CD14-positive monocyte (primary cell): ENCODE measurements around the gene TMEM212. TPM values are rescaled to one million over a fixed set of nuclear protein-coding genes. Genes with fewer than 3 reads are reported as not detected.

Experiments
- DNase-seq, 3 donors: peaks; one replicate each; pipeline ENCODE4 v3.0.0-alpha.2; 2011 to 2022
- H2AFZ ChIP-seq: 2 replicates; pipeline ENCODE4 v1.6.0; 2012; ENCODE audit warnings: mild to moderate bottlenecking, low read depth, low read length, inconsistent platforms; ENCODE audit not compliant: insufficient read depth, poor library complexity, severe bottlenecking
- H3K27ac ChIP-seq, 2 donors: 1 replicate in 1 of 2; 2 replicates in 1 of 2; pipeline ENCODE4 v1.5.1; 2012 to 2013; ENCODE audit warnings: low read length in 2 of 2, control low read depth in 1 of 2, inconsistent platforms in 1 of 2, low read depth in 1 of 2, mild to moderate bottlenecking in 1 of 2
- H3K27me3 ChIP-seq, 2 donors: one replicate each; pipeline versions ENCODE4 v1.6.0 to v1.6.1; 2011 to 2013; ENCODE audit warnings: low read length in 2 of 2; ENCODE audit not compliant: control insufficient read depth in 2 of 2, insufficient read depth in 2 of 2
- H3K36me3 ChIP-seq, 2 donors: replicated peaks in 1 of 2; 1 replicate in 1 of 2; 2 replicates in 1 of 2; pipeline versions ENCODE4 v1.5.1 to v1.6.1; 2012 to 2013; ENCODE audit warnings: low read length in 2 of 2, control low read depth in 1 of 2, inconsistent platforms in 1 of 2, mild to moderate bottlenecking in 1 of 2; ENCODE audit not compliant: insufficient read depth in 2 of 2, control insufficient read depth in 1 of 2
- H3K4me1 ChIP-seq, 2 donors: 1 replicate in 1 of 2; 2 replicates in 1 of 2; pipeline versions ENCODE4 v1.5.1 to v1.6.1; 2012 to 2013; ENCODE audit warnings: low read length in 2 of 2, control low read depth in 1 of 2, inconsistent platforms in 1 of 2, mild to moderate bottlenecking in 1 of 2, moderate library complexity in 1 of 2; ENCODE audit not compliant: insufficient read depth in 2 of 2, control insufficient read depth in 1 of 2
- H3K4me2 ChIP-seq: replicated peaks from 2 replicates; pipeline ENCODE3; 2012; ENCODE audit warnings: low read length, moderate library complexity, mild to moderate bottlenecking; ENCODE audit not compliant: poor library complexity, severe bottlenecking; ENCODE audit errors: extremely low read depth
- H3K4me3 ChIP-seq, 3 experiments: fragments of 200-600 bp in 1 of 3; sonication (generic) in 1 of 3; replicated peaks in 1 of 3; 1 replicate in 2 of 3; 2 replicates in 1 of 3; pipeline ENCODE4 v1.5.1; 2011 to 2013; ENCODE audit warnings: low read length in 3 of 3, mild to moderate bottlenecking in 3 of 3, control low read depth in 2 of 3, low read depth in 2 of 3, inconsistent platforms in 1 of 3, moderate library complexity in 1 of 3
- H3K79me2 ChIP-seq: 2 replicates; pipeline ENCODE4 v1.6.0; 2012; ENCODE audit warnings: mild to moderate bottlenecking, control low read depth, inconsistent platforms, low read length, moderate library complexity; ENCODE audit not compliant: insufficient read depth
- H3K9ac ChIP-seq: 2 replicates; pipeline ENCODE4 v1.6.0; 2017; ENCODE audit warnings: low read length, mild to moderate bottlenecking; ENCODE audit not compliant: insufficient read depth, poor library complexity, severe bottlenecking
- H3K9me3 ChIP-seq, 2 donors: replicated peaks in 1 of 2; 1 replicate in 1 of 2; 2 replicates in 1 of 2; pipeline versions ENCODE4 v1.5.1 to v1.6.1; 2012 to 2013; ENCODE audit warnings: low read length in 2 of 2, control low read depth in 1 of 2; ENCODE audit not compliant: control insufficient read depth in 1 of 2, insufficient read depth in 1 of 2
- H4K20me1 ChIP-seq: 2 replicates; pipeline ENCODE4 v1.6.0; 2012; ENCODE audit warnings: mild to moderate bottlenecking, low read length, control low read depth, moderate library complexity; ENCODE audit not compliant: insufficient read depth
- H3K27ac Mint-ChIP-seq, 7 donors: one replicate each; pipeline ENCODE4 v1.8.0; 2020; ENCODE audit warnings: mild to moderate bottlenecking in 7 of 7, mixed read lengths in 7 of 7, moderate library complexity in 6 of 7, inconsistent platforms in 2 of 7
- H3K27me3 Mint-ChIP-seq, 3 donors: one replicate each; pipeline ENCODE4 v1.8.0; 2021 to 2022; ENCODE audit warnings: low read depth in 3 of 3, mild to moderate bottlenecking in 3 of 3, mixed read lengths in 3 of 3, moderate library complexity in 3 of 3, inconsistent platforms in 1 of 3
- H3K36me3 Mint-ChIP-seq, 2 donors: one replicate each; pipeline ENCODE4 v1.8.0; 2020; ENCODE audit warnings: mixed read lengths in 2 of 2, inconsistent platforms in 1 of 2, mild to moderate bottlenecking in 1 of 2
- H3K4me1 Mint-ChIP-seq: one replicate; pipeline ENCODE4 v1.8.0; 2020; ENCODE audit warnings: mild to moderate bottlenecking, mixed read lengths
- H3K4me3 Mint-ChIP-seq, 2 donors: one replicate each; pipeline ENCODE4 v1.8.0; 2020; ENCODE audit warnings: mild to moderate bottlenecking in 2 of 2, mixed read lengths in 2 of 2, moderate library complexity in 1 of 2
- H3K9me3 Mint-ChIP-seq, 7 donors: one replicate each; pipeline ENCODE4 v1.8.0; 2020 to 2022; ENCODE audit warnings: mixed read lengths in 7 of 7, mild to moderate bottlenecking in 6 of 7, moderate library complexity in 6 of 7, inconsistent platforms in 2 of 7
- WGBS: methylation state at CpG from one replicate; pipeline ENCODE4 v1.1.5; 2013; ENCODE audit warnings: missing lambda C conversion rate; ENCODE audit not compliant: insufficient coverage; 5-methylcytosine and 5-hydroxymethylcytosine counted together
- intact Hi-C, 2 donors: fragments of 100-400 bp; cut with micrococcal nuclease; formaldehyde crosslinking; loops; one replicate each; pipeline versions ENCODE4 v1.15.0 to v1.15.1; 2023
- polyA plus RNA-seq, 3 donors: library from polyadenylated mRNA; depleted of rRNA in 1 of 3; unstranded in 2 of 3; stranded (reverse) in 1 of 3; fragments of 300-500 nt in 2 of 3; fragments of >200 nt in 1 of 3; fragmentation: Illumina TruSeq in 2 of 3; gene quantifications; 1 replicate in 2 of 3; 2 replicates in 1 of 3; pipeline ENCODE4 v1.2.3, GENCODE V29; 2012 to 2021
- TF ChIP-seq, protein P1 (sequence below): fragments of 200-600 bp; IDR thresholded peaks from one replicate; pipeline ENCODE4 v1.8.0; 2022; ENCODE audit warnings: antibody characterized with exemption, mild to moderate bottlenecking

TMEM212 gene
- polyA plus RNA-seq, 3 donors = not detected

GRCh38 chr3:171822431-171823106 lies 20.6 kb upstream of the TMEM212 start:
- H3K4me1 ChIP-seq = peaks cover 25 to 26% of the 10 kb centered on the region in 2 donors
- peaks cover 37% of the 10 kb centered on the region for H3K4me1 Mint-ChIP-seq
- no peaks in the 10 kb centered on the region for H4K20me1 ChIP-seq
- H3K9me3 ChIP-seq = no peaks in the 10 kb centered on the region
- H2AFZ ChIP-seq = no peak overlapping the region
- H3K27me3 Mint-ChIP-seq = no peaks in the 10 kb centered on the region
- TF ChIP-seq, protein P1, sequence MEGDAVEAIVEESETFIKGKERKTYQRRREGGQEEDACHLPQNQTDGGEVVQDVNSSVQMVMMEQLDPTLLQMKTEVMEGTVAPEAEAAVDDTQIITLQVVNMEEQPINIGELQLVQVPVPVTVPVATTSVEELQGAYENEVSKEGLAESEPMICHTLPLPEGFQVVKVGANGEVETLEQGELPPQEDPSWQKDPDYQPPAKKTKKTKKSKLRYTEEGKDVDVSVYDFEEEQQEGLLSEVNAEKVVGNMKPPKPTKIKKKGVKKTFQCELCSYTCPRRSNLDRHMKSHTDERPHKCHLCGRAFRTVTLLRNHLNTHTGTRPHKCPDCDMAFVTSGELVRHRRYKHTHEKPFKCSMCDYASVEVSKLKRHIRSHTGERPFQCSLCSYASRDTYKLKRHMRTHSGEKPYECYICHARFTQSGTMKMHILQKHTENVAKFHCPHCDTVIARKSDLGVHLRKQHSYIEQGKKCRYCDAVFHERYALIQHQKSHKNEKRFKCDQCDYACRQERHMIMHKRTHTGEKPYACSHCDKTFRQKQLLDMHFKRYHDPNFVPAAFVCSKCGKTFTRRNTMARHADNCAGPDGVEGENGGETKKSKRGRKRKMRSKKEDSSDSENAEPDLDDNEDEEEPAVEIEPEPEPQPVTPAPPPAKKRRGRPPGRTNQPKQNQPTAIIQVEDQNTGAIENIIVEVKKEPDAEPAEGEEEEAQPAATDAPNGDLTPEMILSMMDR = no peak
- no peak overlapping the region for H3K27ac ChIP-seq
- H3K4me2 ChIP-seq = no peak overlapping the region
- no peak overlapping the region for H3K4me3 Mint-ChIP-seq
- no peak overlapping the region for H3K9ac ChIP-seq
- H3K4me3 ChIP-seq = no peak overlapping the region
- WGBS = 50% methylated on average over 2 of the region's 4 CpGs
- H3K36me3 ChIP-seq = no peaks in the 10 kb centered on the region
- H3K9me3 Mint-ChIP-seq = no peaks in the 10 kb centered on the region
- peak overlapping the region in 1 of 7 donors; percentile 64 for H3K27ac Mint-ChIP-seq
- no peaks in the 10 kb centered on the region for H3K27me3 ChIP-seq
- no peaks in the 10 kb centered on the region for H3K79me2 ChIP-seq
- no peaks in the 10 kb centered on the region for H3K36me3 Mint-ChIP-seq
- DNase-seq = no peak
- intact Hi-C loops = no loop called here

GRCh38 chr3:171824116-171824515 lies 19.0 kb upstream of the TMEM212 start:
- Mint-ChIP-seq H3K9me3 (no peaks in the 10 kb centered on the region), H3K27me3 (peaks cover 0 to 2% (median 0%) of the 10 kb centered on the region in 3 donors), H3K4me1 (peaks cover 52% of the 10 kb centered on the region), H3K4me3 (peak overlapping the region in 1 of 2 donors; percentile 44), H3K36me3 (no peaks in the 10 kb centered on the region), H3K27ac (peak overlapping the region in 5 of 7 donors; percentile 0 to 74 (median 60))
- Histone ChIP-seq H3K9ac (no peak overlapping the region), H3K36me3 (no peaks in the 10 kb centered on the region), H3K9me3 (no peaks in the 10 kb centered on the region), H2AFZ (no peak overlapping the region), H3K4me3 (no peak overlapping the region), H3K27me3 (no peaks in the 10 kb centered on the region), H4K20me1 (no peaks in the 10 kb centered on the region), H3K79me2 (no peaks in the 10 kb centered on the region), H3K4me2 (no peak overlapping the region), H3K4me1 (peaks cover 40 to 41% of the 10 kb centered on the region in 2 donors), H3K27ac (no peak overlapping the region)
- WGBS = 40% methylated on average over 5 of the region's 6 CpGs
- peak; percentile 49 to 76 (median 69) for DNase-seq
- TF ChIP-seq, protein P1 = no peak
- intact Hi-C loops = no loop called here
